HG03095 (cell line): Measurements from ENCODE around the gene NINL.
"Not testable (repeated sequence)": the region's sequence is repeated elsewhere in the genome, so short reads cannot be mapped to it uniquely, and the experiment has no call there.

Experiments
- ATAC-seq: cut with Tn5 transposase; IDR thresholded peaks from one replicate; pipeline ENCODE4 v1.9.1; 2021; ENCODE audit warnings: moderate library complexity; ENCODE audit not compliant: unreplicated experiment

Gene NINL

GRCh38 chr20:25504366-25505135 lies 80.8 kb downstream of the NINL start:
- no peak for ATAC-seq

DNA sequence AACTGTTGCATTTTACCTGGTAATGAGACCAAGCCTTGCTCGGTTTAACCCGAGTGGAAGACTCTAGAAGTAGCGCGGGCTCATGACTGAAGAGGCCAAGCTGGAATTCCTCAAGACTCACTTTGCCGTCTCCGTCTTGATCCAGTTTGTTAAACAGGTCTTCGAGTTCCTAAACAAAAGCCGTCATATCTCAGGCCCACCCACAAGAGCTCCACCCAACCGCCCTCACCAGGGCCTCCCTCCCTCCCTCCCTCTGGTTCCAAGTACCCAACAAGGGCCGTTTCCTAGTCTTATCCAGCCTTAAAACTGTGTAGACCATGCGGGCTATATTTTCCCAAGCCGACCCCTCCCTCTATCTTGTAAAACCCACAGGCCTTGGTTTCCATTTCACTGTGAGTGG lies 81.4 kb downstream of the NINL start:
- no peak for ATAC-seq

GRCh38 chr20:25503051-25503639 lies 82.2 kb downstream of the NINL start:
- ATAC-seq = not testable (repeated sequence)

GRCh38 chr20:25500880-25501351 lies 84.4 kb downstream of the NINL start:
- ATAC-seq = no peak

DNA sequence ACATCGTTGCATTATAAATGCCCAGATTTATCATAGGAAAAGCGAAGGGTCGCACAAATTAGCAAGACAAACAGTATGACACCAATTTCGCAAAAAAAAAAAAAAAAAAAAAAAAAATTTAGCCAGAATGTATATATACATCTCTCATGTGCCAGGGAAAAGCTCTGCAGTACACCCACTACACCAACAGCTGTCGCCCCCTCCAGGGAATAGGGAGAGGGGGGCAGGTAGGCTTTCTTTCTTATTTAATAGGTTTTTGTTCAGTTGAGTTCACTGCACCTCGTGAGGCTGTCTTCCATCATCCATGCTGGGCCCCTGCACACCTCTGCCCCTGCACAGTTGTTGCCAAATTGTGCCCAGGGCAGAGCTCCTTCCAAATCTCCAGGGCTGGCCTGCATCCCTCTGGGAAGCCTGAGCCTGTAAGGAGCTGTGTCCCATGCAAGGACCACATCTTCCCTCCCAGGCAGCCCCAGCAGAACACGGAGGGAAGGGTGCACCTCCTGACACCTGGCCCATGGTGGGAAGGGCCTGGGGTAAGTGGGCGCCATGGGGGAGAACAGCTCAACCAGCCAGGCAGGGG lies 85.4 kb downstream of the NINL start:
- ATAC-seq = no peak

- no peak for ATAC-seq
Observed at GRCh38 chr20:25499031-25499430, 86.3 kb downstream of the NINL start.

DNA sequence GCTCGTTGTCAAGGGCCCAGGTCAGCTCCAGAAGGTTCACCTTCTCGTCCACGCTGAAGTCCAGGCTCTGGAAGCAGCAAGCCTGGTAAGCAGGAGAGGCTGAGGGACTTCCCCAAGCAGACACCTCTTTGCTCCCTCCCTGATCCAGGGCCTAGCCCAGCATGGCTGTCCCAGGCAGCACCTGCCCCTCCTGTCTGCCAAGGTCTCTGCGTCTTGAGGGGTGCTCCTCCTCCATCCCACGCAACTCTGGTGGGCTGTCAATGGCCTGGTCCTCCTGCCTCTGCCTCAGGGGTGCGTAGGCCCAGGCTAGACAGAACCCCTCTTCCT lies 87.1 kb downstream of the NINL start:
- no peak for ATAC-seq

DNA sequence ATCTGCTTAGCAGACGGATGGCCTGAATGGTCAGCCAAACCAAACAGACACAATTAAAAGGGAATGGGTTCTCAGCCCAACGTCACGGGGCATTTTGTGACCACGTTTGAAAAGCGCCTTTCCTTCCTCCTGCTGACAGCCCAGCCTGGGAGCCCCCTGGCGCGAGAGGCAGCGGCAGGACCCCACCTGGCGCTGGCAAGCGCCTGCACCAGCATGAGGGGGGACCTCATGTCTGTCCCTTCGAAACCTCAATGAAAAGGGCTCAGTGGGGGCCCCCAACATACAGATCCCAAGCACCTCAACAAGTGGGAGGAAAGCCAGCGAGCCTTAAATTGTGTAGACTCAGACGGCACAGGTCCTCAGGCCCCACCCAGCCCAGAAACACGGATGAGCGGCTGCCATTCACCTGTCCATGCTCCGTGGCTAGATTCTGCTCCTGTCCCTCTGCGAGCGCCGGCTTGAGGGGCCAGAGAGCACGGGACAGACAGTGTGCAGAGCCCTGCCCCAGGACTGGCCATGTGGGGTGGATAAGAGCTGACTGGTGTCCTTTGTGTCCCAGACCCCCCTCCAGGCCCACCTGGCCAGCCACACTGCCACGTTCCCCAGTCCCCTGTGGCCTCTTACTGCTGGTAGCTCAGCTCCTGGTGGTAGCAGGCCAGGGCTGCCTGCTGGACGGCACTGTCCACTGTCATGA lies 87.6 kb downstream of the NINL start:
- no peak for ATAC-seq

DNA sequence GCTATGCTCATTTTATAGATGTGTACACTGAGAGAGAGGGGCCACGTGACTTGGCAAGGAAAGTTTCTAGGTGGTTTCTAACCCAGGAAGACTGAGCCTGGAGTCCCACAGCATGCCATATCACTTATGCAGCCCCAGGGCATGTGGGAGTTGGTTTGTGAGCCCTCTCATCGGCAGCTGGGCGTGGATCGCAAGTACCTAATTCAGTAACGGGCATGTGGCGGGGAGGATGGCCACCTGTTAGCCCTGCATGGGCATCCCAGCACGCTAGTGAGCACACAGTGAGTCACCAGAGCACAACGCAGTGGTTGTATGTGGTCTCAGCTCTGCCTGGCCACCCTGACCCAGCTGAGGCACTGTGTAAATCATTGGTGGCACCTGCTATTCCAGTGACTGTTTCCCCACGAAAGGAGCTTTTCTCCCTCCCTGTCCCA lies 88.3 kb downstream of the NINL start:
- no peak for ATAC-seq

GRCh38 chr20:25496165-25496967 lies 89.0 kb downstream of the NINL start:
- ATAC-seq = no peak

- ATAC-seq = no peak
Observed at GRCh38 chr20:25495189-25495824, 90.0 kb downstream of the NINL start.

- ATAC-seq = no peak
Observed at GRCh38 chr20:25494506-25495188, 90.7 kb downstream of the NINL start.

GRCh38 chr20:25493748-25494505 lies 91.4 kb downstream of the NINL start:
- ATAC-seq = no peak

DNA sequence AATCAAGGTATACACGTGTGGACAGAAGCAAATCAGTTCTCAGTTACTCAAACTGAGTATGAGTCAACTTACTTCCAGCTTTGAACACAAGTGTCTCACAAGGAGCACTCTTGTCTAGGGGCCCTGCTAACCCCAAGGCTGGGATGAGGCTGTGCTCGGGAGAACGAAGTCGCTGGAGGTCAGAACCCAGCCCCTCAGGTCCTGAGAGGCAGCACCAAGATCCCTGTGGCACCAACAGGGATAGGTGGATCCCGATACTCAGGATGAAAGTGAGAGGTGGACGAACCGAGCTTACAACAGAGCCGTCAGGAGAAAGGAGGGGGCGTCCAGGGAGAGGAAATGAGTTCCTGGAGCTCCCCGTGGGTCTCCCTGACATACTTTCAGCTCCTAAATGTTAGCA lies 92.2 kb downstream of the NINL start:
- no peak for ATAC-seq

- no peak for ATAC-seq
Observed at GRCh38 chr20:25491446-25492038, 93.8 kb downstream of the NINL start.

DNA sequence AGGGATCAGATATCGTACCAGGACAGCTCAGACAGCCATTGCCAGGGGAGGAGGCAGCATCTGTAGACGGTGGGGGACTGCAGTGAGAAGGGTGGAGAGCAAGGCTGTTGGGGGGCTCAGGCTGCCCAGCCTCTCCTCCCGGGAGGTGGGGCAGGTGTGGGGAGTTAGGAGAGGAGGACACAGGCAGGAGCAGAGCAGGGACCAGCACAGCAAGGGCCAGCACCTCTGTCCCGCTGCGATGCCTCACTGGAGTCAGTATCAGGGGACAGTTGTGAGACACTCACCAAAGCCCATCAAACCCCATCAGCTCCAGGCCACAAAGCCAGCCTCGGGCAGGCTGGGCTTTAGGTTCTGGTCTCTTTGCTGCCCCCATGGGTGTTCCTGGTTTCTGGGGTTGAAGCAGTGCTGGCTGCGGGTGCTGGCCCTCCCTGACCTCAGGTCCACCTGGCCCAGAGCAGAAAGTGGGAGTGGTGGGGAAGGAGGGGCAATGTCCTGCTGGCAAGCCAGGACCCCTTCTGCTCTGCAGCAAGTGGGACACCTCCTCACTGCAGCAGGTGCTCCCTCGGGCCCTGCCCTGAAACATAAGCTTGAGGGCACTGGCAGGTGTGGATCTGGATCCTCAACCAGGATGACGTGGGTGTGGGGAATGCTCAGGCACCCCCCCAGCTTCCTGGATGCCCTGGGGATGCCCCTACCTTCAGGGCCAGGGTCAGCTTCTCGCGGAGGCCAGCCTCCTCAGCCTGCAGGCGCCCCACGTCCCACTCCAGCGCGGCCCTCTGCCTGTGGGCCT lies 94.5 kb downstream of the NINL start:
- ATAC-seq = no peak

GRCh38 chr20:25489221-25489871 lies 96.0 kb downstream of the NINL start:
- ATAC-seq = no peak
